H54 (cell line): ENCODE results near the gene FASN.
A peak's percentile ranks its signal among the peaks of the same experiment; 100 is the strongest.

Experiments
- DNase-seq: peaks from one replicate; pipeline ENCODE4 v3.0.0; 2011; ENCODE audit warnings: low spot score, mixed read lengths; ENCODE audit not compliant: insufficient read length
- FAIRE-seq: peaks from 3 replicates; lab custom pipeline; 2011; peaks lifted over from hg19 to GRCh38; lab: Jason Lieb, UNC
- POLR2A ChIP-seq: IDR thresholded peaks from 2 replicates; pipeline ENCODE4 v1.6.1; 2011; ENCODE audit warnings: low read depth, mild to moderate bottlenecking, low read length

The FASN gene

DNA sequence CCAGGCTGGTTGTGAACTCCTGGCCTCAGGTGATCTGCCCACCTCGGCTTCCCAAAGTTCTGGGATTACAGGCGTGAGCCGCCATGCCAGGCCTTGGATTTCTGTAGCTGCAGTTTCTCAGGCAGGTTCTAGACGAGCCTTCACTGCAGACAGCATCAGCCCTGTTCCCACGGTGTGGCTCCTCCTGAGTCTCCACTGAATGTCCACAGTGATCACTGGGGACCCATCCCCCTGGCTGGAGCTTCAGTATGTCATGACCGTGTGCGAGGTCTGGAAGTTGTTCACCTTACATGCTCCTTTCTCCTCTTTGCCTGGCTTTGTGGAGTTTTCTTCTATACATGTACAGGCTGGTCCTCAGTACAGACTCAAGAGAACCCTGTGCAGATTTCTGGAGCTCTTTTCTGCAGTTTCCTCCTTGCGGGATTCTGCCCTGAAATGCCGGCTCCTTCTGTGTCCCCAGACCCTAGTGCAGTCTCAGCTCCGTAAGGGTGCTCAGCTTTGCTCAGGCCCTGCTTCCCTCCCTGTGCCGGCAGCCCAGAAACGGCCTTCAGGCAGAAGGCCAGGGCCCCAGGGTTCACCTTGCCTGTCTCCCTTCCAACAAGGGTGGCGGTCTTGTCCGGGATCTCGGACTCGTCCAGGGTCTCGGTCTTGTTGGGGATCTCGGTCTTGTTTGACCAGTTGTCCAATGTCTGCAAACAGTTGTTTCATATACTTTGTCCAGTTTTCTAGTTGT lies 14.3 kb upstream of the FASN start:
- no peak for FAIRE-seq
- DNase-seq = no peak
- no peak for TF ChIP-seq POLR2A

DNA sequence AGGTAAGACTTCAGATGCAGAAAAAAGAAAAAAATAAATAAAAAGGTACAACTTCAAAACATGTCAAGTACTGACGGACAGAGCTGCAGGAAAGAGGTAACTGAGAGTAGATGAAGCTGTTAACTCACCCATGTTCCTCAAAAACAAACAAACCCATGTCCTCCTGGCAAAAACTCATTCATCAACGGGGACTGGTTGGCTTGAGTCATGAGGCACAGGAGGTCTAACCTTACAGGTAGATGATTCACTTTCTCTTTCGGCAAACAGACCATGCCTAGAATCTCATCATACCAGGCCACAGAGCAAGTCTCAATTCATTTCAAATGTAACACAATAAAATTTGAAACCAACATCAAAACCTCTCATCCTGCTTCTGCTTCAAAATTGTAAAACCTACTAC lies 12.3 kb upstream of the FASN start:
- FAIRE-seq (no peak), DNase-seq (no peak)
- TF ChIP-seq POLR2A = no peak

DNA sequence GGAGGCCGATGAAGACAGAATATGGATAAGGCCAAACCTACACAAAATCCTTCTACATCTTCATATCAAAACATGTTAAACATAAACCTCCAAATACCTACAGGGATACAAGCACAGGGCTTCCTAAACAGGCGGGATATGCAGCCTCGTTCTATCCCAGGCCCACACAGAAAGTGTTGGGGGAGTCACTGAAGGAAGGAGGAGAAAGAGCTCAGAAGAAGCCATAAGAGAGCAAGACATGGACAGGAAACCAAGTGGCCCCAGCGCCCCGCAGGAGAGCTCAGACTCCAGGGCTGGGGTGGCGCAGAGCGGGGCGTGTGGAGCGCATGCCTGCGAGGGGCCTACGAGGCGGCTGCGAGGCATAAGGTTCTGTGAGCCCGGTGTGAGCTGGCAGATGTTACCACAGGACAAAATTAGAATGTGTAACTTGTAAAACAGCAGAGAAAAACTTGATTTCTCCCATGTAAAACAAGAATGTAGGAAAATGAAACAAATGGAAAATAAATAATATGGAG lies 11.0 kb upstream of the FASN start:
- DNase-seq (no peak), FAIRE-seq (no peak)
- TF ChIP-seq POLR2A = no peak

DNA sequence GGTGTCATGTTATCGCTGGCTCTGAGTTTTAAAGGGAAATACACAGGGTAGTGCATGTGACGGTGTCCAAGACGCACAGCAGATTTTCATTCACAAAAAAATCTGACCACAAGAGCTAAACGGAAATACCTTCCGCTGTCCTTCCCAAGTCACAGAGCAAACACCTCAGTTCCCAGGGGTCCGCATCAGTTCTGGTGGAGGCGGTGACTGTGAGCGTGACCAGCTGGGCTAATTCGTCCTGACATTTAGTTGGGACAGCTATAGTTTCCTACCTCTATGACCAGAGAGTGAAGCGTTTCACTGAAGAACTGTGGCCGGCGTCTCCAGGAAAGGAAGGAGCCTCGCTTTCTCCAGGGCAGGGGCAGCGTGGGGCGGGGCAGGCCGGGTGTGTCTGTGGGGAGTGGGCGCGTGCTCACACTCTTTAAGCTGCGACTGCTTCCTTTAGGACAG lies 10.5 kb upstream of the FASN start:
- FAIRE-seq (no peak), DNase-seq (no peak)
- no peak for TF ChIP-seq POLR2A

DNA sequence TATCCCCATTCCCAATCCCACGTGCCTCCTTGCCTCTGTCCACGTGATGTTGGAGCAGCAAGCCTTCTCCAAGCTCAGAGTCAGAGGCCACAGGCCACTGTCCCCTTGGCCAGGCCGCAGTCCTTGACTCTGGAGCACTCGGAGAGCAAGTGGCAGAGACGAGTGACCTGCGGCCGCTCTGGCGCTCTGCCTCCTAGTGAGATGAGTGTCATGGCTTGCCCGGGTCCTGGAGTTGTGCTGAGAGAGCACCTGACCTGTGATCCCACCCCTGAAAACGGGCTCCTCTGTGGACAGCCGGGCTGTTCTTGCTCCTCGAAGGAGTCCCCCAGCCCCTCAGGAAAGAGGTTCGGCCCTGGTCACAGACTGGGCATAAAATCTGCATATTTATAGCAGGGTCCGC lies 10.0 kb upstream of the FASN start:
- DNase-seq (no peak), FAIRE-seq (no peak)
- TF ChIP-seq POLR2A = no peak

DNA sequence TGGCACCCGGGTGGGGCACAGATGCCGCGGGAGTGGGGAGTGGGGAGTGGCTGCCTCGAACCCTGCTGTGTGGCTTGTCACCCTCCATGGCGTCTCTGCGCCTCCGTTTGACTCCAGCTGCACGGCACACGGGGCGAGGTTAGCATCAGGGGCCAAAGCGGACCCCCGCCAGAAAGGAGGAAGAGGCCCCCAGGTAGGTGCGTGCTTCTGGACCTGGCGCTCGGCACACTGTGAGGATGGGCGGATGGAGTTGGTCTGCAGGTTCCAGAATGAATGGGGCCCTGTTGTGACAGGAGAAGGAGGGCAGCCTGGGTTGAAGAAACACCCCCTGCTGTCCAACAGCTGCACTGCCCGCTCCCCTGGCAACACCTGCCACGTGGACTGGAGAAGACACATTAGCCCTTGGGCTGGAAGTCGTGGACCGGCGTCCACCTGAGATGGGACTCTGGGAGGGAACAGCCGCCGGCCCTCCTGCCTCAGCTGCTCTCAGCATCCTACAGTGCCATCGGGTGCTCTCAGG lies 9.4 kb upstream of the FASN start:
- DNase-seq (no peak), FAIRE-seq (no peak)
- no peak for TF ChIP-seq POLR2A

DNA sequence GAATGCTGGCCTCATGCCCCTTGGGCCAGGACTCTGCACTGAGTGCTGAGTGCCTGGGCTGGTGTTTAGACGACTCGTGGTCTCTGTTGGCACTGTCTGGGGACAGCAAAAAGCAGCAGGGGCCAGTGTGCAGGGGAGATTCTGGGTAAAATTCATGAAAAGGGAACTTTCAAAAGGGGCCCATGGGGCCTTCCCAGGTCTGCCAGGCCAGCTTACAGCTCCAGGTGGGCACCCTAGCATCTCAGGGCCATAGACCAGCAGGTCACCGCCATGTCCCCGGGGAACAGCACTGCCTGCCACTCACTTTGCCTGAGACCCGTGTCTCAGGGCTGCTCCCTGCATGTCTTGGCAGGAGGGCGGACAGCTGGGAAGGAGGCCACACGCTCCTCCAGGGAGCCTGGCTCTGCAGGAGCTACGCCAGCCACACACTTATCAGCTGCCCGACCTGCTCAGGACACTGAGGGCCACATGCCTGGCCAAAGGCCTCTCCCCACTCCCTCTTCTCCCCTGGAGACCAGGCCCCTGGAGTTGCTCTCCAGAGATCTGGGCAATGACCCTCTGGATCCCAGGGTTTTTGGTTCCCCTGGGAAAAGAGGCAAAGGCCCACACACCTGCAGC lies 8.8 kb upstream of the FASN start:
- DNase-seq (no peak), FAIRE-seq (no peak)
- no peak for TF ChIP-seq POLR2A

DNA sequence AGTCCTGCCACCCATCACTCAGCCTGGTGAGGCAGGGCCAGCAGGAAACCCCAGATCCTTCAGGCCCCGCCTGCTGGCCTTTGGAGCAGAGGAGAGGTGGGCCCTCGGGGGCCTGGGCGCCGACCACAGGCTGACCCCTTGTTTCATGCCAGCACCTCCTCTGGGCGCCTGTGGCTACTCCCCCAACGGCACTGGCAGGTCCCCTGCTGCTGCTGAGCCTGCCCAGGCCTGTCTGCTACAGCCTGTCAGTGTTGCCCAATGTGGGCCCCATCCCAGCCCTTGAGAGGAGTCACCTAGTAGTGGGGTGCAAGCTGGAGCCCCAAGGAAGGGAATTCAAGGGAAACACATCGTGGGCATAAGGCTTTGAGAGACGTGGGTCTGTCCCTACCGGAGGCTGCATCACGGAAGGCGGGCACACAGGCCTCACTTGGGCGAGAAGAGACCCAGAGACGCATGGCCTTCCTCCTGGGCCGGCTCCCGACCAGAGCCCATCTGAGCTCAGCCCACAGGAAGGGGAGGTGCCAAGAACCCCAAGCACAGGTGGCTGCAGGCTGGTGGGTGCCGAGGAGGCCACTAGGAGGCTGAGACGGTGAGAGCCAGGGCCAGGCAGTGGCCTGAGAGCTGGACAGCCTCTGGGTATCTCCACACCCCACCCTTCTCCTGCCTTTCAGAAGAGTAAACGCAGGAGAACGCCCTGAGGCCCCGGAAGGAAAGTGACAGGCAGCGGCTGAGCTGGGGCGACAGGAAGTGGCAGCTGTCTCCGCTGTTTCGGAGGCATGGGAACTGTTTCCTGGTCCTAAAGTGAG lies 8.0 kb upstream of the FASN start:
- TF ChIP-seq POLR2A = no peak
- DNase-seq = peak; percentile 65
- no peak for FAIRE-seq

DNA sequence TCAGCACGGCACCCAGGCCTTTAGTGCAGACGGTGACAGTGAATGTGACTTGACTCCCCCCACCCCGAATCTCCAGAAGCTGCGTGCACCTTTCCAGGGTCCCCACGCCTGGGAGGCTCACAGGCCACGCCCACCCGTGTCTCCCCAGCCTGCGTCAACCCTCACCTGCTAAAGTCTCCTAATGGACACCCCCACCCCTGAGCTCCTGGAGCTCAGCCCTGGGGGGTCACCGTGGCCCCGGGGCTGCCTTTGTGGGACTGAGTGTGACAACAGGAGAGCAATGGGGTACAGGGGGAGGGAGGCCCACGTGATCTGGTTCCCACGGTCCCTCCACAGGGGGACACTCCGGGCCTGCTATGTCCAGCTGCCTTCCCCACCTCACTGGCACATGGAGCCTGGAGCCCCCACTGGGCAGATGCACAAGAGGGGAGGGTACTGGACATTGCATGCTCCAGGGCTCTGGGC lies 7.4 kb upstream of the FASN start:
- DNase-seq (no peak), FAIRE-seq (no peak)
- TF ChIP-seq POLR2A = no peak

DNA sequence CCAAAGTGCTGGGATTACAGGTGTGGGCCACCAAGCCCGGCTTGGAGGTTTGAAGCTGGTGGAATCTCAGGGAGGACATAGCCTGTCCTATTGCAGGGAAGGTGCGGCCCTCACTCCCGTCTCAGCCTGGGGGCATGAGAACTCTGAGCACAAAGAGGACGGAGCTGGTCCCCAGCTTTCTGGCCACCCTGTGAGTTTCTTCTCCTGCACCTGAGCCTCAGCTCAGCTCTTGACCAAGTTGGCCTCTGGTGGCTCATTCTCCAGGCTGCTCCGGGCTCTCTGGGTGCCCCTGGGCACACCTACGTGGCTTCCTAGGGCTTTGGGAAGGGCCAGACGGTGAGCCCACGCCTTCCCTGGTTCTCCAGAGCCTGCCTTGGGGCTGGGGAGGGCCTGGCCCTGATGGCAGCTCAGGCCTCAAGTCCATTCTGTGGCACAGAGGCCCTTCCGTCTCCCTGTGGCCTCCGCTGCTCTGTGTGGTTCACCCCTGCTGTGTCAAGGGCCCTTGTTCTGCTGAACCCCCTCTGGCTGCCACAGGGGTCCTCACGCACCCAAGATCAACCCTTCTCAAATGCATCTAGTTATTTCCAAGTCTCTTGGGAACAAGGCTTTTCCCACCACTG lies 6.9 kb upstream of the FASN start:
- TF ChIP-seq POLR2A = no peak
- FAIRE-seq = no peak
- DNase-seq = no peak

DNA sequence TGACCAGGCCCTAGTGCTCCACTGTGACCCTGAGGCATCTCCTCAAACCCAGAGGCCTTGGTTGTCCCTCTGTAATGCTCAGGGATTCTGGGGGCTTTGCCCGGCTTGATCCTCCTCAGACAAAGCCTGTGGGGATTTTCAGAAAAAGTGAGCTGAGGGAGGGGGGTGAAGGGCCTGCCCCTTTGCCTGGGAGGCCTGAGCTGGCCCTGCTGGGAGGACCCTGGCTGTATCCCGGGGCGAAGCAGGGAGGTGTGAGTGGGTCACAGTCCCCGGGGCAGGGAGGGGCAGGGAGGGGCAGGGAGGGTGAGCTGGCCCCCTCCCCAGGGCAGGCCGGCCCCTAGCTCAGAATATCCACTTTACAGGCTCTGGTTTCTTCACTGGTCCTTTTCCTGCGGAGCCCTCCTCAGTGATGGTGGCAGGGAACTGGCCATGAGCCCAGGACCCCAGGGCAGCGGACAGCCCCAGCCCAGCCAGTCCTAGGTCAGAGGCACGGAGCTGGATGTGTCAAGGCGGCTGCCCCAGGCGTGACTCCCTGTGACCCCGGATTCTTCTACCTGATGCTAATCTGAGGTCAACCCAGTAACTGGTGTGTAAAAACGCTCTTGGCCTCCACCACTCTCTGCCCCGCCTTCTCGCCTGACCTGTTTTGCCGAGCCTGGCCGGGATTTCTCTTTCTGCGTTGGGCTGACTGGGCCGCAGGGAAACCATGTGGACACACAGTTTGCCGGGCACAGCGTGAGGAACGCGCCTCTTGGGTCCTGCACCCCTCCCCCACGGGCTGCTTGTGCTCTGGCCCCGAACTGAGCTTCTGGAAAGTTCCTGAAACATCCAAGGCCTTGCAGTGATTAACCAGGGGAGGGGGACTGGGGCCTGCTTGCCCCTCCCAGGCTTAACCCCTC lies 5.8 kb upstream of the FASN start:
- DNase-seq (no peak), FAIRE-seq (no peak)
- no peak for TF ChIP-seq POLR2A
